ENCODE results near the gene LRPPRC.
A peak's percentile ranks its signal among the peaks of the same experiment; 100 is the strongest.

LRPPRC gene

GRCh38 chr2:43906448-43907109 lies 89.2 kb downstream of the LRPPRC start:
- DNase-seq (ENCODE audit: low spot score): no peak

- DNase-seq (ENCODE audit: low spot score): no peak
Measured at GRCh38 chr2:43905871-43906270, 89.9 kb downstream of the LRPPRC start.

GRCh38 chr2:43905371-43905803 lies 90.4 kb downstream of the LRPPRC start:
- no peak for DNase-seq (ENCODE audit: low spot score)

GRCh38 chr2:43899589-43899988 lies 96.2 kb downstream of the LRPPRC start:
- DNase-seq (ENCODE audit: low spot score): no peak

- no peak for DNase-seq (ENCODE audit: low spot score)
Measured at GRCh38 chr2:43898838-43899346, 96.9 kb downstream of the LRPPRC start.

- no peak for DNase-seq (ENCODE audit: low spot score)
Measured at GRCh38 chr2:43898134-43898837, 97.5 kb downstream of the LRPPRC start.

- DNase-seq (ENCODE audit: low spot score): no peak
Measured at GRCh38 chr2:43897492-43897891, 98.3 kb downstream of the LRPPRC start.

GRCh38 chr2:43896906-43897305 lies 98.9 kb downstream of the LRPPRC start:
- no peak for DNase-seq (ENCODE audit: low spot score)

- no peak for DNase-seq (ENCODE audit: low spot score)
Measured at GRCh38 chr2:43894743-43895142, 101.0 kb downstream of the LRPPRC start.

- no peak for DNase-seq (ENCODE audit: low spot score)
Measured at GRCh38 chr2:43890855-43891254, 104.9 kb downstream of the LRPPRC start.

GRCh38 chr2:43889416-43889815 lies 106.4 kb downstream of the LRPPRC start:
- no peak for DNase-seq (ENCODE audit: low spot score)

- DNase-seq (ENCODE audit: low spot score): no peak
Measured at GRCh38 chr2:43887176-43887575, 108.6 kb downstream of the LRPPRC start.

GRCh38 chr2:43885132-43885632 lies 110.6 kb downstream of the LRPPRC start:
- no peak for DNase-seq (ENCODE audit: low spot score)

- no peak for DNase-seq (ENCODE audit: low spot score)
Measured at GRCh38 chr2:43884689-43885088, 111.1 kb downstream of the LRPPRC start.

- no peak for DNase-seq (ENCODE audit: low spot score)
Measured at GRCh38 chr2:43882312-43882711, 113.5 kb downstream of the LRPPRC start.

GRCh38 chr2:43880952-43881351 lies 114.8 kb downstream of the LRPPRC start:
- no peak for DNase-seq (ENCODE audit: low spot score)

- no peak for DNase-seq (ENCODE audit: low spot score)
Measured at GRCh38 chr2:43880471-43880870, 115.3 kb downstream of the LRPPRC start.

GRCh38 chr2:43879261-43879660 lies 116.5 kb downstream of the LRPPRC start:
- DNase-seq (ENCODE audit: low spot score): no peak

GRCh38 chr2:43877782-43878464 lies 117.9 kb downstream of the LRPPRC start:
- DNase-seq (ENCODE audit: low spot score): peak; percentile 72

GRCh38 chr2:43874776-43875451 lies 120.9 kb downstream of the LRPPRC start:
- no peak for DNase-seq (ENCODE audit: low spot score)

GRCh38 chr2:43872151-43872550 lies 123.6 kb downstream of the LRPPRC start:
- no peak for DNase-seq (ENCODE audit: low spot score)

GRCh38 chr2:43855292-43855691 lies 140.5 kb downstream of the LRPPRC start:
- no peak for DNase-seq (ENCODE audit: low spot score)
